B cell (primary cell): ENCODE results near the gene LIN28B. TPM values are rescaled to one million over a fixed set of nuclear protein-coding genes. Genes with fewer than 3 reads are reported as not detected.
"Not testable (repeated sequence)": the region's sequence is repeated elsewhere in the genome, so short reads cannot be mapped to it uniquely, and the experiment has no call there.

ENCODE experiments used
- ATAC-seq: fragments of 200-7000 bp; cut with Tn5 transposase; one replicate; pipeline ENCODE4 v1.10.0; 2021; ENCODE audit warnings: low read depth, mild to moderate bottlenecking, moderate number of reproducible peaks, moderate library complexity
- CTCF ChIA-PET: fragments of 350-600 bp; sonication (Branson Sonifier 250); formaldehyde crosslinking; loops from one replicate; lab custom pipeline; 2021; ENCODE audit warnings: antibody characterized with exemption, inconsistent platforms; lab: Charles Lee
- POLR2A ChIA-PET: fragments of 350-600 bp; sonication (Branson Sonifier 250); formaldehyde crosslinking; loops from one replicate; lab custom pipeline; 2021; ENCODE audit warnings: antibody characterized with exemption; lab: Charles Lee
- DNase-seq: peaks from one replicate; pipeline ENCODE4 v3.0.0; 2013
- H2AFZ ChIP-seq: 2 replicates; pipeline ENCODE4 v1.6.1; 2012; ENCODE audit warnings: mild to moderate bottlenecking, low read depth, low read length; ENCODE audit not compliant: insufficient read depth, poor library complexity, severe bottlenecking
- H3K27ac ChIP-seq, 2 donors: 1 replicate in 1 of 2; 2 replicates in 1 of 2; pipeline ENCODE4 v1.5.1; 2012 to 2013; ENCODE audit warnings: low read length in 2 of 2, mild to moderate bottlenecking in 2 of 2, moderate library complexity in 1 of 2
- H3K27me3 ChIP-seq, 4 experiments: fragments of 200-600 bp in 1 of 4; sonication (generic) in 1 of 4; replicated peaks in 1 of 4; 1 replicate in 2 of 4; 2 replicates in 2 of 4; pipeline versions ENCODE4 v1.6.1 to v1.7.0; 2013 to 2016; ENCODE audit warnings: low read length in 3 of 4, mild to moderate bottlenecking in 2 of 4, mixed read lengths in 1 of 4, moderate library complexity in 1 of 4; ENCODE audit not compliant: insufficient read depth in 4 of 4, control insufficient read depth in 3 of 4; ENCODE audit errors: control extremely low read depth in 1 of 4
- H3K36me3 ChIP-seq, 2 experiments: replicated peaks in 1 of 2; 1 replicate in 1 of 2; 2 replicates in 1 of 2; pipeline versions ENCODE4 v1.6.1 to v1.7.1; 2013; ENCODE audit warnings: low read length in 1 of 2; ENCODE audit not compliant: insufficient read depth in 2 of 2, control insufficient read depth in 1 of 2; ENCODE audit errors: control extremely low read depth in 1 of 2, extremely low read depth in 1 of 2
- H3K4me1 ChIP-seq, 2 donors: fragments of 200-600 bp in 1 of 2; sonication (generic) in 1 of 2; 1 replicate in 1 of 2; 2 replicates in 1 of 2; pipeline versions ENCODE4 v1.5.1 to v1.6.1; 2013 to 2017; ENCODE audit warnings: low read length in 2 of 2; ENCODE audit not compliant: control insufficient read depth in 2 of 2, insufficient read depth in 2 of 2
- H3K4me2 ChIP-seq: replicated peaks from 2 replicates; pipeline ENCODE3; 2012; ENCODE audit warnings: mild to moderate bottlenecking, low read depth, low read length; ENCODE audit not compliant: poor library complexity, severe bottlenecking
- H3K4me3 ChIP-seq, 5 experiments: fragments of 200-600 bp in 1 of 5; sonication (generic) in 1 of 5; 1 replicate in 3 of 5; 2 replicates in 2 of 5; pipeline versions ENCODE4 v1.5.1 to v1.7.0; 2011 to 2016; ENCODE audit warnings: low read length in 4 of 5, mild to moderate bottlenecking in 4 of 5, low read depth in 2 of 5, control low read depth in 1 of 5, moderate library complexity in 1 of 5; ENCODE audit not compliant: insufficient read depth in 1 of 5; ENCODE audit errors: control extremely low read depth in 1 of 5, extremely low read depth in 1 of 5
- H3K79me2 ChIP-seq: fragments of 200-600 bp; sonication (generic); one replicate; pipeline ENCODE4 v1.6.0; 2016; ENCODE audit warnings: low read length; ENCODE audit not compliant: control insufficient read depth, insufficient read depth
- H3K9ac ChIP-seq: fragments of 200-600 bp; sonication (generic); 2 replicates; pipeline ENCODE4 v1.6.1; 2017; ENCODE audit warnings: mild to moderate bottlenecking, low read length, moderate library complexity
- H3K9me3 ChIP-seq, 3 donors: one replicate each; pipeline versions ENCODE4 v1.6.1 to v1.7.1; 2013; ENCODE audit warnings: low read length in 2 of 3; ENCODE audit not compliant: control insufficient read depth in 2 of 3, insufficient read depth in 1 of 3; ENCODE audit errors: control extremely low read depth in 1 of 3
- H4K20me1 ChIP-seq: 2 replicates; pipeline ENCODE4 v1.6.0; 2012; ENCODE audit warnings: mild to moderate bottlenecking, low read length; ENCODE audit not compliant: insufficient read depth, control insufficient read depth, poor library complexity, severe bottlenecking
- H3K27ac Mint-ChIP-seq: one replicate; pipeline ENCODE4 v1.8.0; 2021; ENCODE audit warnings: mixed read lengths
- H3K27me3 Mint-ChIP-seq: one replicate; pipeline ENCODE4 v1.8.0; 2021; ENCODE audit warnings: mixed read lengths
- H3K4me1 Mint-ChIP-seq: one replicate; pipeline ENCODE4 v1.8.0; 2021; ENCODE audit warnings: mixed read lengths
- H3K4me3 Mint-ChIP-seq: one replicate; pipeline ENCODE4 v1.8.0; 2021; ENCODE audit warnings: mixed read lengths
- H3K9me3 Mint-ChIP-seq: one replicate; pipeline ENCODE4 v1.8.0; 2022; ENCODE audit warnings: mixed read lengths; ENCODE audit not compliant: insufficient read depth
- EZH2 ChIP-seq: IDR thresholded peaks from 2 replicates; pipeline ENCODE4 v1.6.1; 2012; ENCODE audit warnings: borderline replicate concordance, low read depth, mild to moderate bottlenecking, moderate library complexity, low read length; ENCODE audit not compliant: insufficient read depth, poor library complexity, severe bottlenecking
- WGBS: methylation state at CpG from one replicate; pipeline ENCODE4 v1.1.5; 2013; ENCODE audit warnings: missing lambda C conversion rate; ENCODE audit not compliant: insufficient coverage; 5-methylcytosine and 5-hydroxymethylcytosine counted together
- intact Hi-C: fragments of 100-400 bp; cut with micrococcal nuclease; formaldehyde crosslinking; loops from one replicate; pipeline ENCODE4 v1.10.0; 2022
- polyA plus RNA-seq: library from polyadenylated mRNA; depleted of rRNA; stranded (reverse); fragments of >200 nt; gene quantifications from 2 replicates; pipeline ENCODE4 v1.2.3, GENCODE V29; 2012
- total RNA-seq, 2 donors: library from RNA; stranded (reverse); fragments of 120-200 nt in 1 of 2; gene quantifications; 1 replicate in 1 of 2; 2 replicates in 1 of 2; pipeline versions ENCODE4 v1.2.3 to v1.2.4, GENCODE V29; 2013 to 2022
- TF ChIP-seq, protein P1 (sequence below): fragments of 200-600 bp; IDR thresholded peaks from one replicate; pipeline ENCODE4 v1.8.0; 2022; ENCODE audit warnings: antibody characterized with exemption, mild to moderate bottlenecking

Gene LIN28B
- total and polyA plus RNA-seq, 2 donors (not counting 1 experiment from before 2014, with no cell fraction given): not detected

DNA sequence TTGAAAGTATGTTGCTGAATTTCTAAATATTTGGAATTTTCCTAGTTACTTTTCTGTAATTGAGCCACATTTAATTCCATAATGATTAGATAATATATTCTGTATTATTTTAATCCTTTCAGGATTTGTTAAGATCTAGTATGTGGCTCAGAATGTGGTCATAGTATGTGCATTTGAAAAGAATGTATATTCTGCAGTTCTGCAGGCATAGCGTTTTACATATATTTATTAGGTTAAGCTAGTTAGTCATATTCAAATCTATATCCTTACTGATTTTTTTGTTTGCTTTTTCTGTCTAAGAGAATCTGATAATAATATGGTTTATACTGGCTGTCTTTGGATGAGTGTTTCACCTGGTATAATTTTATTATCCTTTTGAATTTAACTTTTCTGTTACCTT, 33.2 kb downstream of the LIN28B start:
- Histone ChIP-seq H3K79me2 (no peaks in the 10 kb centered on the region), H3K27me3 (no peaks in the 10 kb centered on the region), H2AFZ (no peak overlapping the region), H3K4me2 (no peak overlapping the region), H4K20me1 (no peaks in the 10 kb centered on the region), H3K9ac (no peak overlapping the region), H3K27ac (no peak overlapping the region), H3K36me3 (no peaks in the 10 kb centered on the region), H3K9me3 (peaks cover 0 to 8% (median 0%) of the 10 kb centered on the region in 3 donors), H3K4me1 (no peaks in the 10 kb centered on the region), H3K4me3 (no peak overlapping the region)
- ATAC-seq (no peak), DNase-seq (no peak)
- CTCF ChIA-PET: no interaction called here
- H3K4me3 Mint-ChIP-seq: no peak overlapping the region
- H3K4me1 Mint-ChIP-seq: no peaks in the 10 kb centered on the region
- intact Hi-C loops: no loop called here
- H3K27me3 Mint-ChIP-seq: no peaks in the 10 kb centered on the region
- H3K9me3 Mint-ChIP-seq: no peaks in the 10 kb centered on the region
- WGBS: no CpG with 5 or more reads among the region's 1 CpG
- TF ChIP-seq, protein P1, sequence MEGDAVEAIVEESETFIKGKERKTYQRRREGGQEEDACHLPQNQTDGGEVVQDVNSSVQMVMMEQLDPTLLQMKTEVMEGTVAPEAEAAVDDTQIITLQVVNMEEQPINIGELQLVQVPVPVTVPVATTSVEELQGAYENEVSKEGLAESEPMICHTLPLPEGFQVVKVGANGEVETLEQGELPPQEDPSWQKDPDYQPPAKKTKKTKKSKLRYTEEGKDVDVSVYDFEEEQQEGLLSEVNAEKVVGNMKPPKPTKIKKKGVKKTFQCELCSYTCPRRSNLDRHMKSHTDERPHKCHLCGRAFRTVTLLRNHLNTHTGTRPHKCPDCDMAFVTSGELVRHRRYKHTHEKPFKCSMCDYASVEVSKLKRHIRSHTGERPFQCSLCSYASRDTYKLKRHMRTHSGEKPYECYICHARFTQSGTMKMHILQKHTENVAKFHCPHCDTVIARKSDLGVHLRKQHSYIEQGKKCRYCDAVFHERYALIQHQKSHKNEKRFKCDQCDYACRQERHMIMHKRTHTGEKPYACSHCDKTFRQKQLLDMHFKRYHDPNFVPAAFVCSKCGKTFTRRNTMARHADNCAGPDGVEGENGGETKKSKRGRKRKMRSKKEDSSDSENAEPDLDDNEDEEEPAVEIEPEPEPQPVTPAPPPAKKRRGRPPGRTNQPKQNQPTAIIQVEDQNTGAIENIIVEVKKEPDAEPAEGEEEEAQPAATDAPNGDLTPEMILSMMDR: no peak
- TF ChIP-seq EZH2: no peak
- POLR2A ChIA-PET: no interaction called here
- H3K27ac Mint-ChIP-seq: no peak overlapping the region

DNA sequence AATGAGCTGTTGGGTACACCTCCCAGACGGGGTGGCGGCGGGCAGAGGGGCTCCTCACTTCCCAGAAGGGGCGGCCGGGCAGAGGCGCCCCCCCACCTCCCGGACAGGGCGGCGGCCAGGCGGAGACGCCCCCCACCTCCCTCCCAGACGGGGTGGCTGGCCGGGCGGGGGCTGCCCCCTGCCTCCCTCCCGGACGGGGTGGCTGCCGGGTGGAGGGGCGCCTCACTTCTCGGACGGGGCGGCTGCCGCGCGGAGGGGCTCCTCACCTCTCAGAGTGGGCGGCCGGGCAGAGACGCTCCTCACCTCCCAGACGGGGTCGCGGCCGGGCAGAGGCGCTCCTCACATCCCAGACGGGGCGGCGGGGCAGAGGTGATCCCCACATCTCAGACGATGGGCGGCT, 34.2 kb downstream of the LIN28B start:
- ATAC-seq, H3K9ac ChIP-seq, H3K27ac Mint-ChIP-seq, H3K4me1 Mint-ChIP-seq, H3K79me2 ChIP-seq, H3K9me3 ChIP-seq, H3K9me3 Mint-ChIP-seq, H3K4me3 ChIP-seq, H3K4me3 Mint-ChIP-seq, H3K27me3 Mint-ChIP-seq, H2AFZ ChIP-seq, H3K27ac ChIP-seq, H3K4me2 ChIP-seq, intact Hi-C loops, H3K4me1 ChIP-seq, POLR2A ChIA-PET, H3K36me3 ChIP-seq, H3K27me3 ChIP-seq, CTCF ChIA-PET, H4K20me1 ChIP-seq, DNase-seq: not testable (repeated sequence)
- whole genome bisulfite sequencing: 99% methylated on average over 22 of the region's 37 CpGs

DNA sequence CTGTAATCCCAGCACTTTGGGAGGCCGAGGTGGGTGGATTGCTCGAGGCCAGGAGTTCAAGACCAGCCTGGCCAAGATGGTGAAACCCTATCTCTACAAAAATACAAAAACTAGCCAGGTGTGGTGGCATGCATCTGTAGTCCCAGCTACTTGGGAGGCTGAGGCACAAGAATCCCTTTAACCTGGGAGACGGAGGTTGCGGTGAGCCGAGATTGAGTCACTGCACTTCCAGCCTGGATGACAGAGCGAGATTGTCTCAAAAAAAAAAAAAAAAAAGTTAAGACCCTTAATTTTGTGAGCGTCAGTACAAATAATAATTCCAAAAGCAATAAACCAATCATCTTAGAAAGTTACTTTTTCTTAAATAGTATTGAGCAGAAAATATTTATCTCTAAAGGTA, 36.7 kb downstream of the LIN28B start:
- H3K9ac ChIP-seq, H3K4me3 ChIP-seq, H3K36me3 ChIP-seq, ATAC-seq, POLR2A ChIA-PET, H3K9me3 Mint-ChIP-seq, H3K79me2 ChIP-seq, H3K4me1 Mint-ChIP-seq, H3K9me3 ChIP-seq, H2AFZ ChIP-seq, H3K4me2 ChIP-seq, DNase-seq, CTCF ChIA-PET, H3K4me1 ChIP-seq, H3K27me3 Mint-ChIP-seq, intact Hi-C loops, H3K27me3 ChIP-seq, H3K4me3 Mint-ChIP-seq, H4K20me1 ChIP-seq, H3K27ac ChIP-seq, H3K27ac Mint-ChIP-seq: not testable (repeated sequence)
- WGBS: 95% methylated on average over 3 of the region's 7 CpGs
